ENCODE data around the gene BET1L. TPM values are rescaled to one million over a fixed set of nuclear protein-coding genes. Genes with fewer than 3 reads are reported as not detected.

Gene BET1L
- total RNA-seq, 1 experiment from 2014 or later, result 22.2 TPM

GRCh38 chr11:201966-202365, 5.2 kb downstream of the BET1L start:
- ChIA-PET CTCF (no interaction called here), POLR2A (ENCODE audit: low non-redundant PET) (no interaction called here)
- Histone ChIP-seq H3K27ac (ENCODE audit: low read depth, low read length, poor library complexity, severe bottlenecking) (no peak overlapping the region), H3K4me1 (ENCODE audit: insufficient read depth, low read length, poor library complexity, severe bottlenecking) (no peaks in the 10 kb centered on the region), H3K36me3 (ENCODE audit: insufficient read depth, low read length, poor library complexity, severe bottlenecking) (peaks cover 4% of the 10 kb centered on the region), H3K4me3 (ENCODE audit: low read depth, low read length, poor library complexity, severe bottlenecking) (no peak overlapping the region), H3K9me3 (ENCODE audit: low read depth, low read length, poor library complexity, severe bottlenecking) (no peaks in the 10 kb centered on the region), H3K27me3 (replicated peaks; ENCODE audit: insufficient read depth, low read depth, low read length, poor library complexity) (no peaks in the 10 kb centered on the region)
- TF ChIP-seq EZH2 (IDR thresholded peaks at IDR 0.05; ENCODE audit: borderline replicate concordance, low read depth, low read length, poor library complexity, severe bottlenecking) (no peak), CTCF (conservative IDR thresholded peaks at IDR 0.05; ENCODE audit: low read depth, low read length) (no peak)
- intact Hi-C loops (cut with micrococcal nuclease; ENCODE audit: unreplicated experiment), result loop anchor here (10.0 kb wide), 1 partner anchor 243 kb away; the partner anchor contains the start of gene ANO9
- BruUV-seq (replicated peaks), result no TSS peak
- DNase-seq (ENCODE audit: low spot score), result no peak

- H3K4me1 ChIP-seq (ENCODE audit: insufficient read depth, low read length, poor library complexity, severe bottlenecking), result no peaks in the 10 kb centered on the region
- H3K9me3 ChIP-seq (ENCODE audit: low read depth, low read length, poor library complexity, severe bottlenecking), result no peaks in the 10 kb centered on the region
- CTCF ChIA-PET, result interaction anchor here (0.6 kb wide), 1 partner anchor 163 kb away, joined by 3 read pairs; no protein-coding TSS in a partner anchor
- H3K4me3 ChIP-seq (ENCODE audit: low read depth, low read length, poor library complexity, severe bottlenecking), result no peak overlapping the region
- H3K36me3 ChIP-seq (ENCODE audit: insufficient read depth, low read length, poor library complexity, severe bottlenecking), result peaks cover 4% of the 10 kb centered on the region
- no peak for DNase-seq (ENCODE audit: low spot score)
- H3K27me3 ChIP-seq (replicated peaks; ENCODE audit: insufficient read depth, low read depth, low read length, poor library complexity), result no peaks in the 10 kb centered on the region
- intact Hi-C loops (cut with micrococcal nuclease; ENCODE audit: unreplicated experiment), result loop anchor here (10.0 kb wide), 1 partner anchor 244 kb away; the partner anchor contains the start of gene ANO9
- no peak overlapping the region for H3K27ac ChIP-seq (ENCODE audit: low read depth, low read length, poor library complexity, severe bottlenecking)
- TF ChIP-seq CTCF (conservative IDR thresholded peaks at IDR 0.05; ENCODE audit: low read depth, low read length), result no peak
- TF ChIP-seq EZH2 (IDR thresholded peaks at IDR 0.05; ENCODE audit: borderline replicate concordance, low read depth, low read length, poor library complexity, severe bottlenecking), result no peak
- POLR2A ChIA-PET (ENCODE audit: low non-redundant PET), result no interaction called here
- no TSS peak for BruUV-seq (replicated peaks)
Observed at GRCh38 chr11:200224-201003, 6.8 kb downstream of the BET1L start.

DNA sequence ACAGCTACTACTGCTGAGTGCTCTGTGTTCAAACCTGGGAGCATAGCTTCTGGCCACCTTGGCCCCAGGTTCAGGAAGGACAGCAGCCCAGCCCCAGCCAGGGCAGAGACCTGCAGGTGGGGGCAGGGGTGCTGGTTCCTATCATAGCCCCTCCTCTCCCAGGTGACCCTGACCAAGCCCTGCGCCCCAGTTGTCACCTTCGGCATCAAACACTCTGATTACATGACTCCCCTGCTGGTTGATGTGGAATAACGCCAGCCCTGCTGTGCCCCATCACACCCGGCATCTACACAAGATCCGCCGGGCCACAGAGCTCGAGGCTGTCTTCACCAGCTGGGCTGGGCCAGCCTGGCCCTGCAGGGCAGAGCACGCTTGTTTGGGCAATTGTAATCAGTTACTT, 7.4 kb downstream of the BET1L start:
- Histone ChIP-seq H3K4me1 (ENCODE audit: insufficient read depth, low read length, poor library complexity, severe bottlenecking) (no peaks in the 10 kb centered on the region), H3K27ac (ENCODE audit: low read depth, low read length, poor library complexity, severe bottlenecking) (no peak overlapping the region), H3K36me3 (ENCODE audit: insufficient read depth, low read length, poor library complexity, severe bottlenecking) (peaks cover 4% of the 10 kb centered on the region), H3K9me3 (ENCODE audit: low read depth, low read length, poor library complexity, severe bottlenecking) (no peaks in the 10 kb centered on the region), H3K27me3 (replicated peaks; ENCODE audit: insufficient read depth, low read depth, low read length, poor library complexity) (no peaks in the 10 kb centered on the region), H3K4me3 (ENCODE audit: low read depth, low read length, poor library complexity, severe bottlenecking) (no peak overlapping the region)
- intact Hi-C loops (cut with micrococcal nuclease; ENCODE audit: unreplicated experiment), result loop anchor here (10.0 kb wide), 1 partner anchor 245 kb away; the partner anchor contains the start of gene ANO9
- no TSS peak for BruUV-seq (replicated peaks)
- TF ChIP-seq EZH2 (IDR thresholded peaks at IDR 0.05; ENCODE audit: borderline replicate concordance, low read depth, low read length, poor library complexity, severe bottlenecking) (no peak), CTCF (conservative IDR thresholded peaks at IDR 0.05; ENCODE audit: low read depth, low read length) (no peak)
- ChIA-PET CTCF (interaction anchor here (0.6 kb wide), 1 partner anchor 164 kb away, joined by 3 read pairs; no protein-coding TSS in a partner anchor), POLR2A (ENCODE audit: low non-redundant PET) (no interaction called here)
- no peak for DNase-seq (ENCODE audit: low spot score)
